Colon (tissue), 2 donors: Measurements from ENCODE around the gene USB1.

Source experiments
- FAIRE-seq: peaks from 2 replicates; lab custom pipeline; 2012; peaks lifted over from hg19 to GRCh38; lab: Jason Lieb, UNC
- donor health status: control.
- donor health status: control.

The USB1 gene, protein sequence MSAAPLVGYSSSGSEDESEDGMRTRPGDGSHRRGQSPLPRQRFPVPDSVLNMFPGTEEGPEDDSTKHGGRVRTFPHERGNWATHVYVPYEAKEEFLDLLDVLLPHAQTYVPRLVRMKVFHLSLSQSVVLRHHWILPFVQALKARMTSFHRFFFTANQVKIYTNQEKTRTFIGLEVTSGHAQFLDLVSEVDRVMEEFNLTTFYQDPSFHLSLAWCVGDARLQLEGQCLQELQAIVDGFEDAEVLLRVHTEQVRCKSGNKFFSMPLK

DNA sequence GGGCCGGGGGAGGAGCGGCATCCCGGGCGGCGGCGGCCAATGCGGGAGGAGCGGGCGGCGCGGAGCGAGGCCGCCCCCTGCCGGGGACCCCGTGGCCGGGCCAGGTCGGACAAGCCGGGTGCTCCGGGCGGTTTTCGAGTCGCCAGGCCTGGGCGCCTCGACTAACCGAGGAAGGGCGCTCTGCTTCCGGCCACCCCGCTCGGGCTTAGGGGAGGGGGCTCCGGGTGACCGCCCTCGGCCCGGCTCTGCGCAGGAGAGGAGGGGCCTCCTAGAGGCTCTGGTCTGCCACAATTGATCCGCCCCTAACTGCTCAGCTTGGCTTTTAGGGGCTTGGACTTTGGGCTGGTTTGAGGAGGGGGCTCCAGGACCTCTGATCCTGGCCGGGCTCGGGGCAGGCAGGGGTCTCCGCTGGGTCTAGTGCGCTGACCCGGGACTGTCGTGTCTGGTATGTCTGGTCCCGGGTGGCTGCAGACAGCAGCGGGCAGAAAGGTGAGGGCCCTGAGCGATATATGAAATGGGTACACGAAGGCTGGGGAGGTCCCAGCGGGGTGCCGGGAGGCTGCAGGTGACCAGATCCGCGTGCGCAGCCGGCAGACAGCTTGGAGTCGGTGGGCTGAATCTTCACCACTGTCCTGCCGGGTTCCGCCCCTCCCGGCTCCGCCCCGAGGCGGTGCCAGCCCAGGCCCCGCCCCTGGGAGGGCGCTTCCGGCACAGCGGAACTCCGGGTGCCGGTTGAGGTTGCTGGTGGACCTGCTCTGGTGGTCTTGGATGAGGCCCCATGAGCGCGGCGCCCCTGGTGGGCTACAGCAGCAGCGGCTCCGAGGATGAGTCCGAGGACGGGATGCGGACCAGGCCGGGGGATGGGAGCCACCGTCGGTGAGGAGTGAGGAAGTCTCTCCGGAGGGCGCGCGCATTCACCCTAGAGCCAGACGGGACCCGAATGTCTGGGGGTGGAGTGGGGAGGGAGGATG lies at the start of gene USB1:
Gene USB1 (plus strand): TSS at position 702 of the 971 bp plus-strand sequence. CDS start 77 bp downstream, at position 779.
- FAIRE-seq: no peak

DNA sequence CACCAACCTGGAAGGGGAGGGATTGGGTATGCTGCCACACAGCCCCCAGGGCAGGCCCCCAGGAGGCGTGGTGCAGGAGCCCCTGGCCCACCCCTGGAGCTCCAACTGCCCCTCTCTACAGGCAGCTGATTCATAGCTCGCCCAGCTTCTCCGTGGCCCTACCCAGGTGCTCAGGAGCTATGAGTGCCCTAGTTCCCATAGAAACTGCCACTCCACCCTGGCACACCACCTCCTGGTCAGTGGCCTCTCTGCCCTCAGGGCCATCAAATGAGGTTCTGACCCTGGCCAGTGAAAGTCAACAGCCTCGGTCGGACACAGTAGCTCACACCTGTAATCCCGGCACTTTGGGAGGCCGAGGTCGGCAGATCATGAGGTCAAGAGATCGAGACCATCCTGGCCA lies 48.3 kb upstream of the USB1 start:
- no peak for FAIRE-seq

DNA sequence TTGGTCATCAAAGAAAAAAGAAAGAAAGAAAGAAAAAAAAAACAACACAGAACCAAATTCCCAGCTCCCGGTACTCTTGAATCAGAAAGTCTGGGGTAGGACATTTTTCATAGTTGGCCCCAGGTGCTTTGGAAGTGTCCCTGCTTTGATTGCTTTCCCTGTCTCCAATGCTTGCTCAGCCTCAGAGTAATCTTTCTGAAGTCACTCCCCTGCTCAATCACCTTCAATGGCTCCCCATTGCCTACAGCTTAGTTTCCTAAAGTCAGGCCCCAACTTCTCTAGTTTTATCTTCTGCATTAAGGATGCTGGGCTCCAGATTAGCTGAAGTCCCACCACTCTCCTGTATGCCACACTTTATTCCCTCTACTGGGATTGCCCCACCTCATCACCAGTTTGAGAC lies 47.4 kb upstream of the USB1 start:
- no peak for FAIRE-seq

DNA sequence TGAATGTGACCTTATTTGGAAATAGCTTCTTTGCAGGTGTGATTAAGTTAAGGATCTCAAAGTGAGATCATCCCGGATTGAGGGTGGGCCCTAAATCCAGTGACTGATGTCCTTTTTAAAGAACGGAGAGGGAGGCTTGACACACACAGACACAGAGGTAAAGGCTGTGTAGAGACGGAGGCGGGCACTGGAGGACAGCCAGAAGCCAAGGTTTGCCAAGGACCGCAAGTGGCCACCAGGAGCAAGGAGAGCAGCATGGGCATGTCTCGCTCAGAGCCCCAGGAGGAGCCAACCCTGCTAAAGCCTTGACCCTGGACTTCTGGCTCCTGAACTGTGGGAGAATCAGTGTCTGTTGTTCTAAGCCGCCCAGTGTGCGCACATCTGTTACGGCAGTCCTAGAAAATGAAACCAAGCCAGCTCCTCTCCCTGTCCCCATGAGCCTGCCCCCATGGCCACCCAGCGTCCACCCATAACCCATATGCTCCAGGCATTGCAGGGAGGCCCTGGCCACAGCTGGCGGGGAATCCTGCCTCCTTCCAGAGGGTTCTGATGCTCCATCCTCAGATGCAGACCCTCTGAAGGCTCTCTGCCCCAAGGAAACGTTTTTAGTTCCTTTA lies 45.5 kb upstream of the USB1 start:
- no peak for FAIRE-seq

DNA sequence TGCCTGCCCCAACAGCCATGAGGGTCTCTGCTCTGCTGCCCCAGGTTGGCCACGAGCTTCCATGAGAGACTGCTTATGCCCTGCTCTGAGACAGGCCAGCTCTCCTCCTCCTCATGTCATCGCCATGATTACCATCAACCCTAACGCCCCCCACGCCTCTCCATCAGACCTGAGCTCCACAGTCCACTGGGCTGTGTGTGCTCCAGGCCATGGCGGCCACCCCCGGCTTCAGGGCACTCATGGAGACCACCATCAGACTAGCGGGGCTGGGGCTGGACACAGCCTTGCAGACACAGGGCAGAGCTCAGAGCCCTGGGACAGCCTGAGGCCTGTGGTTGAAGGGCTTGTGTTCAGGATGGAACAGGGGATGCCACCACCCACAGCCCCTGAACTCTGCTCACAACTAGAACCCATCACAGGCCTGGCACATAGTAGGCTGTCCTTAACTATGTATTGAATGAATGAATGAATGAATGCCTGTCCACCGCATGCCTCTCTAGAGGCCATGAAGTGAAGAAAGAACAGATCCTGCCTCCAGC lies 44.9 kb upstream of the USB1 start:
- FAIRE-seq: no peak

DNA sequence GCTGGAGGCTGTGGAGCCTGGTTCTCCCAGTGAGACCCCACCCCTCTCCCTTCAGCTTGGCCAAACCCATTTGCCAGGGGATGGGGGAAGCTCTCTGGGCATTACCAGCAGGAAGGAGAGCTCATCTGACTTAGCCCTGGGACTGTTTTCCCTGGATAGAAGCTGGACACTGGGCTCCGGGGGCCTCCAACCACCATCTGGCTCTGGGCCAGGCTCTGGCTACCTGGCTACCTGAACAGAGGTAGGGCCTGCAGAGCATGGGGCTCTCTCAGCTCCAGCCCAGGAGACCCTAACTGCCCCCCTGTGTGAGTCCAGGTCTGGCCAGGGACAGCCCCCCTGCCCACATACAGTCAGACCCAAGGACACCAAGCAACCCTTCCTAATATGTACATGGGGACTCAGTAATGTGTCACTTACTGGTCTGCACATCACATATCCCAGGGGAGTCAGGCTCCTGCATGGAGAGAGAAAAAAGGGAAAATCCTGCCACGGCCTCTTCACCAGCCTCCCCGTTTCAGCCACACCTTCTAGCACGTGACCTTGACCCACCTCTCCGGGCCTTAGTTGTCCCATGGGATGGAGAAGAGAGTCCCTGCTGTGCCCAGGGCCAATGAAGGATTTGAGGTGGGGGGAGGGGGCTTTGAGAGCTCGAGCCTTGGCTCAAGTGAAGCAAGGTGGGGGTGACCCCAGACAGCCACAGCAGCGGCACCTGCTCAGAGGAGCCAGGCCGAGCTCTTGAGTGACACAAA lies 44.1 kb upstream of the USB1 start:
- no peak for FAIRE-seq

DNA sequence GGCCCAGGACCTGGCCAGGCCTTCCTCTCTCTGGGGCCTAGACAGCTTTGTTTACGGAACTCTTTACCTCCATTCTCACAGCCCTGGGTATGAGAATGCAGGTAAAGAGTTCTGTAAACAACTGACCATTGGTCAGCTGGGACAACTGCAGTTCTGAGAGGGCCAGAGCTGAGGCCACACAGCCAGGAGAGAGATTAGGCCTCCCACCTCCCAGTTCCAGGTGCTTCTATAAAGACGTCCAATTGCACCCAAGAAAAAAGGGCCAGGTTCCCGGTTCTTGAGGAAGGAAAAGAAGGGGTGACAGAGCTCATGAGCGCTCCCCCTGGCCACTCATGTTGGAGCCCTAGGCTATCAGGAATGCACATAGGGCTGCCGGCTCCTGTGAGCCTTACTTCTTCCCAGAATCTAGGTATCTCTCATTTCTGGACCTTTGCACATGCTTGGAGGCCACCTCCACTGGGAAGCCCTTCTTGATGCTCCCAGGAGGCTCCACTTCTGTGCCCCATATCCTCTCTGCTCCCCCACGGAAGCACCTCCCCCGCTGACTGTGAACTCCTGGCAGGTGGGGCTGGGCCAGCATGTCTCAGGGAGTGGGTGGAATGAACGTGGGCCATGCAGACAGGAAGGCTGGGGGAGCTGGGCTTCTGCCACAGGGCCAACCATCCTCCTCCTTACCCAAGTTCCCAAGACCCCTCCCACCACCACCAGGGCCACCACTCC lies 43.4 kb upstream of the USB1 start:
- no peak for FAIRE-seq

DNA sequence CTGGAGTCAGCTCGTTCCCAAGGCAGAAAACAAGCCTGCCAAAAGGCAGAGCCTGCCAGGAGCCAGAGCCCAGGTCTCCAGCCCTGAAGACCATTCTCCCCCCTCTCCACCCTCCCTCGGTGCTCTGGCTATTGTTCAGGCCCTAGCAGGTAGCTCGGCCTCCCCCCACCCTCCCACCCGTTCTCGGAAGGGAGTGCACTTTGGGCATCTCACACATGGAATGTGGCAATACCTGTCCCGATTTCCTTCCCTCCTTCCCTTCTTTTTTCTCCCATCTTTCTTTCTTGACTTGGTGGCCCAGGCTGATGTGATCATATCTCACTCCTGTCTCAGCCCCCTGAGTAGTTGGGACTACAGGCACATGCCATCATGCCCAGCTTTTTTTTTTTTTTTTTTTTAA lies 42.7 kb upstream of the USB1 start:
- FAIRE-seq: no peak

DNA sequence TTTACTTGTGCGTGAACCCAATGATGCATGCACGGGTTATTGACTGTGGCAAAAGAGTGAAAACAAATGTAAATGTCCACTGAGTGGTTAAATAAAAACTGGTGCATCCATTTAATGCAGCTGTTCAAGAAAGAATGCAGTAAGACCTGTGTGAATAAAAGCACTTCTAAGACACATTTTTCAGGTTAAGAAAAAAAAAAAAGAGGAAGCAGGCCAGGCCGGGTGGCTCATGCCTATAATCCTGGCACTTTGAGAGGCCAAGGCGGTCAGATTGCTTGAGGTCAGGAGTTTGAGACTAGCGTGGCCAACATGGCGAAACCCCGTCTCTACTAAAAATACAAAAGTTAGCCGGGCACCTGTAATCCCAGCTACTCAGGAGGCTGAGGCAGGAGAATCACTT lies 42.1 kb upstream of the USB1 start:
- no peak for FAIRE-seq

DNA sequence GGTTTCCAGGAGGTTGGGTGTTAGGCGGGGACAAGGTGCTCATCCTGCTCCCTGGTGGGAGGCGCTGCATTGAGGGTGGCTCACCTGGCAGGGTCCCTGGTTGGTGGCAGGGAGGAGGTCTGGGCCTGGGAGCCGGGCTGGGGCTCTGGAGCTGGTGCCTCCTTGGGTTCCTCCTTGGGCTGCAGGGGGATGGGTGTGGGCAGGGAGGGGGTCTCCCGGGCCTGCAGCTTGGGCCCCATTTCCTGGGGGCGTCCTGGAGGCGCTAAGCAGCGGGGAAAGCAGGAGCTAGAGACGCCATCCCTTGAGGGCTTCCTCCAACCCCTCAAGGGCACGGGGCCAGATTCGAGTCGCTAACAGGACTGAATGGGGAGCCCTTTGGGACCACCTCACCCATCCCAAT lies 41.4 kb upstream of the USB1 start:
- no peak for FAIRE-seq

DNA sequence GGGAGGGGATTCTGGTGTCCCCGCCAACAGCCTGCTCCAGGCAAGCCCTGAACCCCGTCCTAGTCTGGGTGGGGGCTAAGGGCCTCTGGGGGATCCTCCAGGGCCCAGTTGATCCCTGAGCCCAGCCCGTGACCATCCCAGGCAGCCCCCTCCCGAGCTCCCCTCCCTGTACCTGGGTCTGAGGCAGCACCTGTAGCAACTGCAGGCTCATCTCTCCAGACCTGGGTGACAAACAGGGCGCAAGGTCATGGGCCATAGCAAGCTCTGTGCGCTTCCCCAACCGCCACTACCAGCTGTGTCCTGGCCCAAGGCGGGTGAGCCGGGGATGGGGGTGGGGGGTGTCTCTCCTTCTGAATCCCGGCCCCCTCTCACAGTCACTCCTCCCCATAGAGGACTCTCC lies 40.9 kb upstream of the USB1 start:
- FAIRE-seq: no peak

DNA sequence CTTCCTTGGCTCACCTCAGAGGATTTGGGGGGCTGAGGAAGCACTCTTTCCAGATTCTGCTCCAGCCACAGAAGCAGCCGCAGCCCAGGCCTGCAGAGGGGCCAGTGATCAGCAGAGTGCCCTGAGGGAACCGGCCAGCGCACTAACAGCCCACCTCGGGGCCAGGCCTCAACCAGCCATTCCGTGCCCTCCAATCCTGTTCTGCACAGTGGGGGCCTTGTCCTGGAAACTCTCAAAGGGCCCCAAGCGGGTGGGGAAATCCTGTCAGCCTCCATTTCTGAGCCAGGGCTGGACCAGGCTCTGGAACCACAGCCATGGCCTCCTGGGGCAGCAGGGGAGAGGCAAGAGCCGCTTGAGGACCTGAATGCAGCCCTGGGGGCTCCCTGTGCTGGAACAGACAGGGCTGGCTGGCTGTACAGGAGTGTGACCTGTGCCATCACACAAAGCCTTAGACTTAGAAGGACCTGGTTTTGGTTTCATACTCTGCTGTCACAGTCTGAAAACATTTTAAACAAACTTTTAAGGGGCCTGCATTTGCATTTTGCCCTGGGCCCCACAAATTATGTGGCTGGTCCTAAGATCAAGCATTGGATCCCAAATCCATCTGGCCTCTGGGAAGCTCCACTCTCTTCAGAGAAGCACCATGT lies 40.3 kb upstream of the USB1 start:
- FAIRE-seq: no peak

DNA sequence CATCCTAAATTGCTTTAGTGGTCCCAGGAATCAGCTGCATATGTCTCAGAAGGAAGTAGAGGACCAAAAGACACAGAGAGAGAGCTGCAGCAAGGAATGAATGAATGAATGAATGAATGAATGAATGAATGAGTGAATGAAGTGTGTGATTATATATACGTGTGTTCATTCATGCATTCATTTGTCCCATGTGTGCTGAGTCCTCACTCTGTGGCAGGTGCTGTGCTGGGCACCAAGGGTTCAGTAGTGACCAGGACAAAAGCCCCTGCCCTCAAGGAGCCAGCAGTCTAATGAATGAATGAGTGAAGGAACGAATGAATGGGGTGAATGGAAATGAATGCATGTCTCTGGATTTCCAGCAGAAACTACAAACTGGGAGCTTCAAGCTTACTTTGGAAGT lies 39.7 kb upstream of the USB1 start:
- no peak for FAIRE-seq

DNA sequence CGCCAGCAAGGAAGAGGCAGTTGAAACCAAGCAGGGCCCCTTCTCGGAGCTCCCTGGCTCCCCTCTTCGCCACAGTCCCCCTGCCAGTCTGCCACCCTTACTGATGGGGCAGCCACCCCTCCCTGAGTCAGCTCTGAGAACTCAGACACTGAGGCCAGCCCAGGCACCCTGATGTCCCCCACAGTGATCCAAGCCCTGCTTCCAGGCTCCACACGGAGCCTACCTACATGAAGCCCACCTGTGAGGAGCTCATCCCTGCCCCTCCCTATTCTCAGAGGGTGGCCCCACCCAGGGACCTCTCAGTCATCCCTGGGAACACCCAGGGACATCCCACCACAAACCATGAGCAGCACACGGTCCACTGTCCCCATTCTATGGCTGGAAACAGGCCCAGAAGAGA lies 39.2 kb upstream of the USB1 start:
- FAIRE-seq: no peak

DNA sequence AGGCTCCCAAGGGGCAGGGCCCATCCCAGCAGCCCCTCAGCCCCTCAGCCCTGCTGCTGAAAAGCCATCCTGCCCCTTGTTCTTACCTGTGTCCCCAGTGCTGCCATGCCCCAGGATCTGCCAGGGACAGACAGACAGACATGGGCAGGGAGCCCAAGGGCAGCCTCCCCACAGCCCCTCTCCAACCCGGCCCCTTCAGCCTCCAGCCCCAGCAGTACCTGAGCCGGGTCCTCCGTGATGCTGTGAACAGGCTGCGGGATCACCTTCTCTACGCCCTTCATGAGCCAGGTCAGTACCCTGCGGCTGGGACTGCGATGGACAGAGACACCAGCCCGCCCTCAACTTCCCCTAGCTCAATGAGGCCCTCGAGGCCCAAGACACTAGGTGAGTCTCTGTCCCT lies 38.5 kb upstream of the USB1 start:
- FAIRE-seq: no peak

DNA sequence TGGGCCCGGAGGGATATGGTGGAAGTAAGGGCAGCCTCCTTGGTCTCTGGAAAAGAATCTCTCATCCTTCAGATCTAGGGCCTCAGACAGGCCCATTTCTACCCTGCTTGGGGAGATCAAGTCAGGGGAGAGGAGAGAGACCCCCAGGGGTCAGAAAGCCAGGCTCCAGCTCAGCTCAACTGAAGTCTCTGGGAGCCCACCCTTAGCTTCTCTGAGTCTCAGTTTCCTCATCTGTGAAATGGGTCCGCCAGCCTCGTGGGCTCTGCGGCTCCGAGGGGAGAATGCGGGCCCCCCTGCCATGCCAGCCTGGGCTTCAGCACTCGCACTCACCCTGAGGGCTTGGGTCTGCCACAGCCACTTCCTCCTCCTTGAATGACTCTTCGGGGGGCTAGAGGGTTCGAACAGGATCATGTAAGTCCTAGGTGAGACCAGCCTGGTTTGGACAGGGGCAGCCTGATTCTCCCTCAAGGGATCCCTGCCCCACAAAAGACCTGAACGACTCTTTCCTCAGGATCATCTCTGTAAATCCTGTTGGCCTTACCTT lies 37.0 kb upstream of the USB1 start:
- no peak for FAIRE-seq

DNA sequence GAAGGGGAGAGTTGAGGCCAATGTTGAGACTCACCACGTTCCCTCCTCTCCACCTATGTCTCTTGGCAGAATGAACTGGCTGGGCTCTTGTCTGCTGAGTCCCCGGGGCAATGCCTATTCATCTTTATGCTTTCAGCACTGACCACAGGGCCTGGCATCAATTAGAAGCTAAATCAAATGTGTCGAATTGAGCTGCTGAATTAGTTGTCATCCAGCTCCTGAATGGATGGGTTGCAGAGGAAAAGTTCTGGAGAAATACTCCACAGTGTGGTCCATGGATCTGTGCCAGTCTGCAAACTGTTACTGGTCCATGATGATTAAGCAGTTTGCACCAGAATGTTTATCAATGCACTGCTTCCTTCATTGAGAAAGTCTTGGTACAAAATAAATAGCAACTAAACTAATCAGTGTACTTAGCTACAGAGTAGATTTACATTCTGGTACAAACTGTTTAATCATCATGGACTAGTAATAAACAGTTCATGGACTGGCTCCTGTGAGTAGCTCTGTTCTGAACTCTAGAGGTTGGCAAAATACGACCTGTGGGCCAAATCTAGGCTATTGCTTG lies 34.9 kb upstream of the USB1 start:
- no peak for FAIRE-seq

DNA sequence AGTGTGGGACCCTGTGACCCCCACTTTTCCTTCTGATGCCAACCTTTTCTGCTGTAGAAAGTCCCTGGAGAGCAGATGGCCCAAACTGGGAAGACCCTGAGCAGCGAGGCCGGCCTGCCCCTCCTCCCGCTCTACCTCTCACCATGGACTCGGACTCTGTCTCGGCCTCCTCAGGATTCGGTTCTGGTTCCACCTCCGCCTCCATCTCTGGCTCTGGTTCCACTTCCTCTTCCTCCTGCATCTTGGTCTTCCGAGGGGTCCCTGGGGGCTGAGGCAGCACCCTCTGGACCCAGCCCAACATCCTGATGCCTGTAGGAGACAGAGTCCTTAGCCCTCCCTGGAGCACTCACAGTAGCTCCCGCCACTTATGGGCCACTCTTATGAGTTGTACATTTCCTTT lies 34.2 kb upstream of the USB1 start:
- no peak for FAIRE-seq

DNA sequence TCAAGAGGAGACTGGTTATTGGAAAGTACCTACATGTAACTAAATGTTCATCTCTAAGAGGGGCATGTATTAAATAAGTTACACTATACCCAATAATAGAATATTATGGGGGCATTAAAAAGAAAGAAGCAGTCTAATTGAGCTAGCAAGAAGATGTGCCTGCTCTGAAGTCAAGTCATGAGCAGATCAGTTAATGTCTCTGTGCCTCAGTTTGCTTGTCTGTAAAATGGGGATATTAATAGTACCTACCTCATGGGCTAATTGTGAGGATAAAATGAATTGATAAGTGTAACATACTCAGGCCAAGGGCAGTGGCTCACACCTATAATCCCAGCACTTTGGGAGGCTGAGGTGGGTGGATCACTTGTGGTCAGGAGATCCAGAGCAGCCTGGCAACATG lies 33.3 kb upstream of the USB1 start:
- no peak for FAIRE-seq

DNA sequence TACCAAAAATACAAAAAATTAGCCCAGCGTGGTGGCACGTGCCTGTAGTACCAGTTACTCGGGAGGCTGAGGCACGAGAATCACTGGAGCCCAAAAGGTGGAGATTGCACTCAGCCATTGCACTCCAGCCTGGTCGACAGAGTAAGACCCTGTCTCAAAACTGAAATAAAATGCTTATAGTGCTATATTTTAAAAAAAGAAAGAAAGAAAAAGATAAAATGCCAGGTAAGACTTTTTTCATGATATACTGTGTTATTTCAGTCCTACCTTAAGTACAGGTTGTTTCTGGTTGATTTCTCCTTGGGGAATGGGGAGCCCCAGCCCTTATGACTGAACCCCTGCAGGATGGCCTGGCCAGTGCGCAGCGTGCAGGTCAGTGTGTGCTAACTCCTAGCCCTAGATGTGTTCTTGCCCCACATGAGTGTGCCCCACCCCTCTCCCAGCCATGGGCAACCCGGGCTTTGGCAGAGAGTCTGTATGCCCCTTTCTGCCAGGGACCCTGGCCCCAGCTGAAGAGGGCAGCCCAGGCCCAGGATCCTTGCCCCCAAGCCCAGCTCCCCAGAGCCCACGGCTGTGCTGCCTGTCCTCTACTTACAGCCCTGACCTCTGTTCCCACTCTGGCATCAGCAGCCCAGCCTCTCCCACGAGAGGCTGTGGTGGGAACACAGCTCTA lies 31.6 kb upstream of the USB1 start:
- FAIRE-seq: no peak
